ENCODE results near the gene MKRN2OS. TPM values are rescaled to one million over a fixed set of nuclear protein-coding genes. Genes with fewer than 3 reads are reported as not detected.

MKRN2OS gene
- total RNA-seq, 4 donors from 2014 or later = not detected

DNA sequence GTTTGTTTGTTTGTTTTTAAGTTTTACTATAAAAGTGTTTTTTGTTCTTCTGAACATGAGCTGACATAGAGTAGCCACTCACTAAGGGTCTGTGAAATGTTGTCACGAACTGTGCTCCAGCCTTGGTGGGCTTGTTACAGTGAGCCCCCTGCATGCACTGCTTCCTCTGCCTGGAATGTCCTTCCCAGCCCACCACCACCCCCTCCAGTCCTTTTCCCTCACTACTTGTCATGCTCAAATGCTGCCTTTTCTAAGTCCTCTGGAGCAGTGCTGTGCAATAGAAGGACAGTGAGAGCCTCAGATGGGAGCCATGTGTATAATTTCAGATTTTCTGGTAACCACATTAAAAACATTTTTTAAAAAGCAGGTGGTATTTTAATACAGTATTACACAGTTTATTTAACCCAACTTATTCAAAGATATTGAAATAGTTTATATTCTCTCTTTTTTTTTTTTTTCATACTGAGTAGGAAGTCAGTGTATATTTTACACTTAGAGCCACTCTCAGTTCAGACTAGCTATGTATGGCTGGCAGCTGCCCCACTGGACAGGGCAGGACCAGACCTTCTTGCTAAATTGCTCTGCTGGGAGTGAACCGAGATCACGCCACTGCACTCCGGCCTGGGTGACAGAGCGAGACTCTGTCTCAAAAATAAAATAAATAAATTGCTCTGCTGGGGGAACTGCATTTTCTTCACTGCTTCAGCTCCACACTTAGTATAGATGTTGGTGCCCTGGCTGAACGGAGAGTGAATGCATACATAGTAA is 26.9 kb downstream of the MKRN2OS start:
- H3K27ac ChIP-seq = no peak overlapping the region
- intact Hi-C loops (cut with DNase I; ENCODE audit: low total_unique reads) = no loop called here
- H3K4me1 ChIP-seq = no peaks in the 10 kb centered on the region
- TF ChIP-seq POLR2A (IDR thresholded peaks at IDR 0.05) = no peak
- H3K9me3 ChIP-seq = no peaks in the 10 kb centered on the region
- DNase-seq = no peak
- H3K4me3 ChIP-seq = no peak overlapping the region
- no peaks in the 10 kb centered on the region for H3K36me3 ChIP-seq
- no peaks in the 10 kb centered on the region for H3K27me3 ChIP-seq

DNA sequence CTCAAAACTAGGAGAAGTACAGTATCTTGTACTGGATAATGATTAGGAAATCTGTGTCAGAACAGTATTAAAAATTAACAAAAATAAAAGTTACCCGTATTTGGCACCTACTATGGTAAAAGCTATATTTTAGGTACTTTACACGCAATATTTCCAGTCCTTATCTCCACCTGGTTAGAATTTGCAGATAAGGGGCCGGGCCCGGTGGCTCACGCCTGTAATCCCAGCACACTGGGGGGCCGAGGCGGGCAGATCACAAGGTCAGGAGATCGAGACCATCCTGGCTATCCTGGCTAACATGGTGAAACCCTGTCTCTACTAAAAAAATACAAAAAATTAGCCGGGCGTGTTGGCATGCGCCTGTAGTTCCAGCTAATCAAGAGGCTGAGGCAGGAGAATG is 28.4 kb downstream of the MKRN2OS start:
- intact Hi-C loops (cut with DNase I; ENCODE audit: low total_unique reads) = no loop called here
- H3K27me3 ChIP-seq = no peaks in the 10 kb centered on the region
- no peaks in the 10 kb centered on the region for H3K9me3 ChIP-seq
- TF ChIP-seq POLR2A (IDR thresholded peaks at IDR 0.05) = no peak
- TF ChIP-seq, protein P1, sequence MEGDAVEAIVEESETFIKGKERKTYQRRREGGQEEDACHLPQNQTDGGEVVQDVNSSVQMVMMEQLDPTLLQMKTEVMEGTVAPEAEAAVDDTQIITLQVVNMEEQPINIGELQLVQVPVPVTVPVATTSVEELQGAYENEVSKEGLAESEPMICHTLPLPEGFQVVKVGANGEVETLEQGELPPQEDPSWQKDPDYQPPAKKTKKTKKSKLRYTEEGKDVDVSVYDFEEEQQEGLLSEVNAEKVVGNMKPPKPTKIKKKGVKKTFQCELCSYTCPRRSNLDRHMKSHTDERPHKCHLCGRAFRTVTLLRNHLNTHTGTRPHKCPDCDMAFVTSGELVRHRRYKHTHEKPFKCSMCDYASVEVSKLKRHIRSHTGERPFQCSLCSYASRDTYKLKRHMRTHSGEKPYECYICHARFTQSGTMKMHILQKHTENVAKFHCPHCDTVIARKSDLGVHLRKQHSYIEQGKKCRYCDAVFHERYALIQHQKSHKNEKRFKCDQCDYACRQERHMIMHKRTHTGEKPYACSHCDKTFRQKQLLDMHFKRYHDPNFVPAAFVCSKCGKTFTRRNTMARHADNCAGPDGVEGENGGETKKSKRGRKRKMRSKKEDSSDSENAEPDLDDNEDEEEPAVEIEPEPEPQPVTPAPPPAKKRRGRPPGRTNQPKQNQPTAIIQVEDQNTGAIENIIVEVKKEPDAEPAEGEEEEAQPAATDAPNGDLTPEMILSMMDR (IDR thresholded peaks at IDR 0.05) = no peak
- H3K4me3 ChIP-seq = no peak overlapping the region
- no peaks in the 10 kb centered on the region for H3K4me1 ChIP-seq
- no peak for DNase-seq
- H3K36me3 ChIP-seq = no peaks in the 10 kb centered on the region
- H3K27ac ChIP-seq = no peak overlapping the region

DNA sequence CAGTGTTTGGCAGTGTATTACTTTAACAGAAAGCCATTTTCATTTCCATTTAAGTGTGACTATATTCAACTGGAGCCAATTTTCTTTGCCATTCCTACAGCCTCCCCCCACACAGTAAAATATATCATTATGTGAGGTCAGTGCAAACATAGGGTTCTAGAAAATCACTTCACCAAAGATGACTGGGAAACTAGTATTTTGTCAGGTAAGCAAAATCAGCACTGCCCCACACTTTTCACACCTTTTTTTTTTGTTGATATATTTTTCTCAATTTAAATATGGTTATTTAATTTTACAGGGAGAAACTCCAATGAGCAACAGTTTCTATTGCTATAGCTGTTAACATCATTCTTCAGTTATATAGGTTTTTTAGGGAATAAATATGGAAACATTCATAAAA is 29.7 kb downstream of the MKRN2OS start:
- no peak overlapping the region for H3K27ac ChIP-seq
- no peak for DNase-seq
- no peaks in the 10 kb centered on the region for H3K4me1 ChIP-seq
- H3K9me3 ChIP-seq = no peaks in the 10 kb centered on the region
- H3K36me3 ChIP-seq = no peaks in the 10 kb centered on the region
- TF ChIP-seq POLR2A (IDR thresholded peaks at IDR 0.05) = no peak
- TF ChIP-seq, protein P1 (IDR thresholded peaks at IDR 0.05) = no peak
- H3K4me3 ChIP-seq = no peak overlapping the region
- no peaks in the 10 kb centered on the region for H3K27me3 ChIP-seq
- intact Hi-C loops (cut with DNase I; ENCODE audit: low total_unique reads) = no loop called here

DNA sequence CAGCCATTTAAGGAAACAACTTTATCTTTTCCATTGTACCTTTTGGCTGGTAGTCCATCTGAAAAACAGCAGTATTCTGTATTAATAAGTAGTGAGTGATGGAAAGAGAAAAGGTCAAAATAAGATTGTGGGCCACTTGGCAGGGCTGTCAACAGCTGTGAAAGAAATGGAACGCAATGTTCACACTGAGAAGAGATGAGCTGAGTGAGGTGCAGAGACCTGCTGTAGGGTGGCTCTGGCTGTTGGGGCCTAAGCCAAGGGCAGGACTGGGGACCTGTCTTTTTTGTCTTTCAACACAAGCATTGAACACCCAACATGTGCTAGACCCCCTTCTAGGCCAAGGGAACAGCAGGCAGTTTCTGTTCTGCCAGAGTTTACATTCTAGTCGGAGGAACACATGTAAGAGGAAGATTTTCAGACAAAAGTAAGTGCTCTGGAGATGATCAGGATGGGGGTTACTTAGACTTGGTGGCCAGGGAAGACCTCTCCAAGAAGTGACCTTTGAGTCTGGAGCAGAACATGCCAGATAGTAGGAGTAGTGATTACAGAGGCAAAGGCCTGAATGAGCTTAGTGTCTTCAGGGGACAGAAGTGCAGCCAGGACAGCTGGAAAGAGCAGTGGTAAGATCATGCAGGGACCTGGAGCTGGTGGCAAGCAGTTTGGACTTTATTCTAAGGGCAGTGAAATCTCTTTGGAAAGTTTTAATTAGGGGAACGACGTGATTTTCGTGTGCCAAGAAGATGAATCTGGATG is 31.4 kb downstream of the MKRN2OS start:
- Histone ChIP-seq H3K9me3 (no peaks in the 10 kb centered on the region), H3K36me3 (no peaks in the 10 kb centered on the region), H3K4me1 (peaks cover 0 to 6% of the 10 kb centered on the region in 2 donors), H3K27ac (no peak overlapping the region), H3K4me3 (no peak overlapping the region), H3K27me3 (no peaks in the 10 kb centered on the region)
- TF ChIP-seq, protein P1 (IDR thresholded peaks at IDR 0.05) = no peak
- TF ChIP-seq POLR2A (IDR thresholded peaks at IDR 0.05) = no peak
- intact Hi-C loops (cut with DNase I; ENCODE audit: low total_unique reads) = no loop called here
- DNase-seq = no peak

DNA sequence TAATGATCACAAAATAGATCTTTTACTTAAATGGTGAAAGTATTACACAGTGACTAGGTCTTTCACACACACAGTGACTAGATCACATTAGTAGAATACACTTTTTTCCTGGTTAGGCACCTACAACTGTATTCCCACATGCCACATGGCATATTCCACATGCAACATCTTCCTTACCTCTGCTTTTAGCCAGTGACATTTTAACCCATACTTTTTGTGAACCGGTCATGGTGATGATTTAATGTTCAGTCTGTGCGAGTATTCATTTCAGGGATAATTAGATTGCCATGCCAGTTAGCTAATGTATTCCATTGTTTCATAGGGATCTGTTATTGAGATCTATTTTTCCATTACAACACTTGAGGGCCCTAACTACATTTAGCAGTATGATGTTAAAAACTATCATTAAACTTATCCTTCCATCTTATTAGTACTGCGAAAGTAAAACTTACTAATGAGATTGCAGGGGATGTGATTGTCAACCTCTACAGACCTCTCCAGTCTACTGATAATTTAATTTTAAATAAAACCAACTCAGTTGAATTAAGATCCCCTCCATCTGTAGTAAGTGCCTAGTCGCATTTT is 32.7 kb downstream of the MKRN2OS start:
- Histone ChIP-seq H3K4me1 (peaks cover 3 to 12% of the 10 kb centered on the region in 2 donors), H3K4me3 (no peak overlapping the region), H3K9me3 (no peaks in the 10 kb centered on the region), H3K36me3 (no peaks in the 10 kb centered on the region), H3K27me3 (no peaks in the 10 kb centered on the region), H3K27ac (no peak overlapping the region)
- DNase-seq = no peak
- TF ChIP-seq, protein P1 (IDR thresholded peaks at IDR 0.05) = no peak
- no peak for TF ChIP-seq POLR2A (IDR thresholded peaks at IDR 0.05)
- intact Hi-C loops (cut with DNase I; ENCODE audit: low total_unique reads) = no loop called here
